AG04450 (cell line): ENCODE measurements around the gene RABGGTA. TPM values are rescaled to one million over a fixed set of nuclear protein-coding genes. Genes with fewer than 3 reads are reported as not detected.

Experiments
- CTCF ChIA-PET: fragments of 300-600, 350-600 bp; formaldehyde crosslinking; extraction: SDS; loops from one replicate; lab custom pipeline; 2022; ENCODE audit warnings: antibody characterized with exemption, inconsistent platforms; lab: Charles Lee
- POLR2A ChIA-PET: fragments of 350-600 bp; formaldehyde crosslinking; extraction: SDS; loops from one replicate; lab custom pipeline; 2021; ENCODE audit warnings: antibody characterized with exemption, inconsistent platforms; lab: Yijun Ruan, JAX
- DNase-seq: peaks from one replicate; pipeline ENCODE4 v3.0.0-alpha.2; 2011; ENCODE audit warnings: low read depth, low spot score
- H3K27ac ChIP-seq: one replicate; pipeline ENCODE4 v1.5.1; 2012; ENCODE audit warnings: low read depth, low read length, control low read depth
- H3K27me3 ChIP-seq: one replicate; pipeline ENCODE4 v1.6.0; 2012; ENCODE audit warnings: low read length; ENCODE audit not compliant: control insufficient read depth, insufficient read depth
- H3K4me3 ChIP-seq: 2 replicates; pipeline ENCODE4 v1.5.1; 2011; ENCODE audit warnings: mild to moderate bottlenecking, low read depth, low read length, control low read depth
- H3K9me3 ChIP-seq: 2 replicates; pipeline ENCODE4 v1.5.1; 2012; ENCODE audit warnings: low read length; ENCODE audit not compliant: control insufficient read depth, insufficient read depth
- polyA plus RNA-seq: library from polyadenylated mRNA; depleted of rRNA; stranded (reverse); fragments of >200 nt; gene quantifications from 2 replicates; pipeline ENCODE4 v1.2.3, GENCODE V29; 2011
- TF ChIP-seq, protein P1 (sequence below): IDR thresholded peaks from 2 replicates; pipeline ENCODE4 v1.5.1; 2011; ENCODE audit warnings: low read depth, low read length, control low read depth, inconsistent platforms

Gene RABGGTA
- polyA plus RNA-seq, 1 experiment: 17.9 TPM

DNA sequence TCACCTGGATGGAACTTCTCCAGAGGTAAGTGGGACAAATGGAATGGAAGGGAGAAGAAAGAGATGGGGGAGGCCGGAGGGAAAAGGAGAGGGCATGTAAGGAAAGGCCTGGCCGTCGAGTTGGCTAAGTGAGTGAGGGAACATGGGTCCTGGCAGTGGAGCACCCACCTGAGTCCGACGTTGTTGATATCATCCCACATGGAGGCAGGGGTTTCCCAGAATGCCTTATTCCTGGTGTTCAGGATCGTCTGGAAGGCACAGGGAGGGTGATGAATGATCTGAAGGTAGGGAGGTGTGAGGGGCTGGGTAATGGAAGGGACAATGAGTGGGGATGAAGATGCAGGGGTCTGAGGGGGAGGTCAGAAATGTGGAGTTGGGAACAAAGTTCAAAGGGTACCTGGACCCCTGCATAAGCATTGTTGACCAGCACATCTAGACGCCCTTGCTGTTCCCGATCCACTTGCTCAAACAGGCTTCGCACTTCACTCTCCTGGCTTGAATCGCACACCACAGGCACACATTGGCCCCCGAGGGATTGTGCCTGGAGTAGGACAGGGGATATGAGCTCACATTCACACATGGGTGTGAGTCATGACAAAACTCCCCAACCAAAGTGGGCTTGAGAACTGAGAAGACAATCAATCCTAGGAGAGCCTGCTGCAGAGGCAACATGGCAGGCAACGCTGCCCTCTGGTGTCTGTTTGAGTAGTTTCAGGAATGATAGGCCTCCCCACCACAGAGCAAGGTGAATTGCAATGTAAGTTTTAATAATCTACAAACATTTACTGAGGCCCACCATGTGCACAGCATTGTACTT lies 25.2 kb upstream of the RABGGTA start:
- Histone ChIP-seq H3K4me3 (no peak overlapping the region), H3K9me3 (no peaks in the 10 kb centered on the region), H3K27ac (peak overlapping the region; percentile 75), H3K27me3 (no peaks in the 10 kb centered on the region)
- TF ChIP-seq, protein P1, sequence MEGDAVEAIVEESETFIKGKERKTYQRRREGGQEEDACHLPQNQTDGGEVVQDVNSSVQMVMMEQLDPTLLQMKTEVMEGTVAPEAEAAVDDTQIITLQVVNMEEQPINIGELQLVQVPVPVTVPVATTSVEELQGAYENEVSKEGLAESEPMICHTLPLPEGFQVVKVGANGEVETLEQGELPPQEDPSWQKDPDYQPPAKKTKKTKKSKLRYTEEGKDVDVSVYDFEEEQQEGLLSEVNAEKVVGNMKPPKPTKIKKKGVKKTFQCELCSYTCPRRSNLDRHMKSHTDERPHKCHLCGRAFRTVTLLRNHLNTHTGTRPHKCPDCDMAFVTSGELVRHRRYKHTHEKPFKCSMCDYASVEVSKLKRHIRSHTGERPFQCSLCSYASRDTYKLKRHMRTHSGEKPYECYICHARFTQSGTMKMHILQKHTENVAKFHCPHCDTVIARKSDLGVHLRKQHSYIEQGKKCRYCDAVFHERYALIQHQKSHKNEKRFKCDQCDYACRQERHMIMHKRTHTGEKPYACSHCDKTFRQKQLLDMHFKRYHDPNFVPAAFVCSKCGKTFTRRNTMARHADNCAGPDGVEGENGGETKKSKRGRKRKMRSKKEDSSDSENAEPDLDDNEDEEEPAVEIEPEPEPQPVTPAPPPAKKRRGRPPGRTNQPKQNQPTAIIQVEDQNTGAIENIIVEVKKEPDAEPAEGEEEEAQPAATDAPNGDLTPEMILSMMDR: peak; percentile 86
- DNase-seq: peak; percentile 83
- POLR2A ChIA-PET: interaction anchor here (1.9 kb wide), 1 partner anchor 54 kb away, joined by 14 read pairs; the partner anchor contains the start of gene TINF2
- CTCF ChIA-PET: interaction anchor here (0.6 to 7.6 kb wide), 37 partner anchors 12 to 282 kb away, joined by 3 to 87 read pairs (median 5); partner anchors contain the start of genes CHMP4A, CIDEB, DCAF11 and EMC9

DNA sequence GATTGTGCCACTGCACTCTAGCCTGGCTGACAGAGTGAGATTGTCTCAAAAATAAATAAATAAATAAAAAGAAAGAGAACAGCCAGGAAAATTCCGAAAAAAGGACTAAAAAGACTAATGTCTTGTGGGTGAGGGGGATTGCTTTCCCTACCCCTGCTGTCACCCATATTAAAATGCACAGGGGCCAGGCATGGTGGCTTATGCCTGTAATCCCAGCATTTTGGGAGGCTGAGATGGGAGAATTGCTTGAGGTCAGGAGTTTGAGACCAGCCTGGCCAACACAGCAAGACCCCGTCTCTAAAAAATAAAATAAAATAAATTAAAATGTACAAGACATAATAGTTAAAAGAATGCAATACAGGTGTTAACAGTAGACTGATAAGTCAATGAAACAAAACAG lies 22.1 kb upstream of the RABGGTA start:
- ChIA-PET CTCF (interaction anchor here (0.8 to 1.9 kb wide), 4 partner anchors 14 to 138 kb away, joined by 3 to 11 read pairs (median 4); partner anchors contain the start of genes CIDEB and MDP1), POLR2A (no interaction called here)
- TF ChIP-seq, protein P1: no peak
- no peaks in the 10 kb centered on the region for H3K9me3 ChIP-seq
- DNase-seq: no peak
- H3K27me3 ChIP-seq: no peaks in the 10 kb centered on the region
- H3K4me3 ChIP-seq: no peak overlapping the region
- H3K27ac ChIP-seq: no peak overlapping the region

GRCh38 chr14:24292118-24292807 lies 20.9 kb upstream of the RABGGTA start:
- TF ChIP-seq, protein P1: no peak
- no peaks in the 10 kb centered on the region for H3K27me3 ChIP-seq
- H3K4me3 ChIP-seq: no peak overlapping the region
- no peaks in the 10 kb centered on the region for H3K9me3 ChIP-seq
- DNase-seq: no peak
- ChIA-PET CTCF (interaction anchor here (0.8 to 1.9 kb wide), 5 partner anchors 16 to 139 kb away, joined by 3 to 11 read pairs (median 3); partner anchors contain the start of genes CIDEB and MDP1), POLR2A (interaction anchor here (1.2 kb wide), 1 partner anchor 50 kb away, joined by 3 read pairs; the partner anchor contains the start of gene TINF2)
- no peak overlapping the region for H3K27ac ChIP-seq

DNA sequence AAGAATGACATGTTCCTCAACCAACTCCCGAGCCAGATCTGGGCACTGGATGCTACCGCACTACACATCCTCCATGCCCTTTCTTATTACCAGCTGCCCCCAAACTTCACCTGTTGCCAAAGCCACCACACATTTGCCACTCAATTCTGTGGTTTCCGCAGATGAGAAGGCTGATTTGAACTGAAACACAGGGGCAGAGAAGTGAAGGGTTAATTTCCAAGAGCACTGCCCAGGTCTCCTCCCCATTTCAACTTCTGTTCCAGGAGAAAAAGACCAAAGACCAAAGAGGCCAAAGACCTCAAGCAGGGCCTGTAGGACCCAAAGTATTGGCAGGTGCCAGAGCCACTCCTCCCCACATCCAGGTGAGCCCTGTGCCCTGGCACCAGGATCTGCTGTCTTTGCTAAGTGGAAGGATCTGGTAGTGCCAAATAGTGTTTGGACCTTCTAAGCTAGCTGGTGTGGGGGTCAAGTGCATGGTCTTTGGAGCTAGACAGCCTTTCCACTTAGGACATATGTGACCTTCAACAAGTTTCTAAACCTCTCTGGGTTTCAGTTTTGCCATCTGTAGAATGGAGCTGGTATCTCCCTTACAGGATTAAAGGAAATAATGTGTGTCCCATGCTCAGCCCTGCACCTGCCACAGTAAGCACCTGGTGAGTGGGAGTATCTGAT lies 20.2 kb upstream of the RABGGTA start:
- ChIA-PET CTCF (interaction anchor here (1.9 to 2.4 kb wide), 2 partner anchors 16 to 17 kb away, joined by 11 to 12 read pairs; partner anchors contain the start of gene CIDEB), POLR2A (no interaction called here)
- no peaks in the 10 kb centered on the region for H3K27me3 ChIP-seq
- no peak overlapping the region for H3K27ac ChIP-seq
- TF ChIP-seq, protein P1: no peak
- no peaks in the 10 kb centered on the region for H3K9me3 ChIP-seq
- DNase-seq: no peak
- no peak overlapping the region for H3K4me3 ChIP-seq
